ENCODE results near the gene EBLN2.

The EBLN2 gene

DNA sequence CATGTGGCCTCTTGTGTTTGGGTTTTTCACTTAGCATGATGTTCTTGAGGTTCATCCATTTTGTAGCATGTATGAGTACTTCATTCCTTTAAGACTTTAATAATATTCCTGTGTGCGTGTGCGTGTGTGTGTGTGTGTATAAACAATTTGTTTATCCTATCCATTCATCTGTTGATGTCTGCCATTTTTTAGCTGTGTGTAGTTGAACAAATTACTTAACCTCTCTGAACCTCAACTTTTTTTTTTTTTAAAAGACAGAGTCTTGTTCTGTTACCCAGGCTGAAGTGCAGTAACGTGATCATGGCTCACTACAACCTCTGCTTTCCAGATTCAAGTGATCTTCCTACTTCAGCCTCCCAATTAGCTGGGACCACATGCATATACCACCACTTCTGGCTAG lies 47.3 kb downstream of the EBLN2 start:
- DNase-seq: no peak

DNA sequence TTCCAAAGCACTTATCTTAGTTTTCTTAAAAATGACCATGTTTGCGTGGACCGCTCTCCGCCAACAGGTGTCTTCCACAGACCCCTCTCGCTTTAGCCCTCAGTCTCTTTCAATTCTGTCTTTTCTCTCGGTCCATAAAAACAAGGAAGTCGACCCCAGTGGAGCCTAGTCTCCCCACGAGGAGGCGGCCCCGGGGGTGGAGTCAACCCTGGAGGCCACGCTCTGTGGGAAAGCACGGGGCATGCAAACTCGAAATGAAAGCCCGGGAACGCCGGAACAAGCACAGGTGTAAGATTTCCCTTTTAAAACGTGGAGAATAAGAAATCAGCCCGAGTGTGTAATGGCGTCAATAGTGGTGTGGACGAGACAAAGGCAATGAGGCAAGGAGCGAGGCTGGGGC lies 49.1 kb downstream of the EBLN2 start:
- DNase-seq: no peak

Measured in CD4-positive, alpha-beta T cell treated with Interleukin-21 for 1 hour (primary cell).